ENCODE data around the gene PEX11B.
A peak's percentile ranks its signal among the peaks of the same experiment; 100 is the strongest.
"Not testable (repeated sequence)": the region's sequence is repeated elsewhere in the genome, so short reads cannot be mapped to it uniquely, and the experiment has no call there.

PEX11B gene

GRCh38 chr1:145951526-145951925, 33.0 kb upstream of the PEX11B start:
- DNase-seq (ENCODE audit: low read depth), result no peak

GRCh38 chr1:145949219-145949618, 30.7 kb upstream of the PEX11B start:
- no peak for DNase-seq (ENCODE audit: low read depth)

- DNase-seq (ENCODE audit: low read depth), result no peak
Measured at GRCh38 chr1:145947551-145947950, 29.0 kb upstream of the PEX11B start.

GRCh38 chr1:145946477-145946986, 28.0 kb upstream of the PEX11B start:
- DNase-seq (ENCODE audit: low read depth), result no peak

- no peak for DNase-seq (ENCODE audit: low read depth)
Measured at GRCh38 chr1:145944532-145944931, 26.0 kb upstream of the PEX11B start.

- no peak for DNase-seq (ENCODE audit: low read depth)
Measured at GRCh38 chr1:145942871-145943270, 24.4 kb upstream of the PEX11B start.

- no peak for DNase-seq (ENCODE audit: low read depth)
Measured at GRCh38 chr1:145942405-145942804, 23.9 kb upstream of the PEX11B start.

- DNase-seq (ENCODE audit: low read depth), result no peak
Measured at GRCh38 chr1:145937436-145937835, 18.9 kb upstream of the PEX11B start.

GRCh38 chr1:145936247-145936646, 17.7 kb upstream of the PEX11B start:
- DNase-seq (ENCODE audit: low read depth), result no peak

GRCh38 chr1:145935708-145936107, 17.2 kb upstream of the PEX11B start:
- DNase-seq (ENCODE audit: low read depth), result no peak

- DNase-seq (ENCODE audit: low read depth), result peak; percentile 16
Measured at GRCh38 chr1:145932522-145933009, 14.0 kb upstream of the PEX11B start.

GRCh38 chr1:145927916-145928643, 9.6 kb upstream of the PEX11B start:
- no peak for DNase-seq (ENCODE audit: low read depth)

- DNase-seq (ENCODE audit: low read depth), result peak; percentile 91
Measured at GRCh38 chr1:145927063-145927886, 8.8 kb upstream of the PEX11B start, which contains the start of gene RBM8A. RBM8A (minus strand) TSS chr1:145927484; CDS start chr1:145927426, 58 bp downstream.

- DNase-seq (ENCODE audit: low read depth), result no peak
Measured at GRCh38 chr1:145926686-145927062, 8.2 kb upstream of the PEX11B start.

GRCh38 chr1:145922266-145922665, 3.7 kb upstream of the PEX11B start:
- DNase-seq (ENCODE audit: low read depth), result no peak

GRCh38 chr1:145920297-145920696, 1.8 kb upstream of the PEX11B start:
- not testable (repeated sequence) for DNase-seq (ENCODE audit: low read depth)

- DNase-seq (ENCODE audit: low read depth), result no peak
Measured at GRCh38 chr1:145918992-145919939, 749 bp upstream of the PEX11B start.

GRCh38 chr1:145917595-145917994, 922 bp downstream of the PEX11B start:
- no peak for DNase-seq (ENCODE audit: low read depth)

GRCh38 chr1:145916745-145917144, 1.8 kb downstream of the PEX11B start:
- DNase-seq (ENCODE audit: low read depth), result no peak

- DNase-seq (ENCODE audit: low read depth), result no peak
Measured at GRCh38 chr1:145912128-145912641, 6.3 kb downstream of the PEX11B start.

GRCh38 chr1:145908653-145909052, 9.9 kb downstream of the PEX11B start:
- DNase-seq (ENCODE audit: low read depth), result no peak
